Measurements from ENCODE around the gene DCAF4.

Gene DCAF4

DNA sequence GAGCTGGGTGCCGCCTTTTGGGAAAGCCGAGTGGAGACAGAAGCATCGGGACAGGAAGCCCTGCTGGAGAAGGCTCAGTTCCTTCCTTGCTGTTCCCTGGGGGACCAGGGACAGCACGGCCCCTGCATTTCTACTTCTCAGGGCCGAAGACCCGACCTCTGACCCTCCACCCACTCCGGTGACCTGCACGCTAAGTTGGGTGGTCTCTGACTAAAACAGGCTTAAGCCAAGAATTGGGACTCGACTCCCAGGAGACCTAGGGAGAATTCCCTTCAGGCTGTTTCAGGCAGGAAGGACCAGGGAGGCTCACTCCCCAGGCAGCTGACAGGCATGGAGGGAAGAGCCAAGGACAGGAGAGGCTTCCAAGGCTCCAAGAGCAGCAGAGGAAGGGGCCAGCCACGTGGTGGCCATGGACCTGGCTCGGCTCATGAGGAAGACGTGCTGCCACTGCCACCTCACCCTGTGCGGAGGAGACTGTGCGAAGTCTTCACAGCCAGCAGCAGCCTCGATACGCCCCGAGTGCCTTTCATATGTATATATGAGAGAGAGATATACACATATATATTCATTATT is 43.9 kb downstream of the DCAF4 start:
- TF ChIP-seq, protein P1, sequence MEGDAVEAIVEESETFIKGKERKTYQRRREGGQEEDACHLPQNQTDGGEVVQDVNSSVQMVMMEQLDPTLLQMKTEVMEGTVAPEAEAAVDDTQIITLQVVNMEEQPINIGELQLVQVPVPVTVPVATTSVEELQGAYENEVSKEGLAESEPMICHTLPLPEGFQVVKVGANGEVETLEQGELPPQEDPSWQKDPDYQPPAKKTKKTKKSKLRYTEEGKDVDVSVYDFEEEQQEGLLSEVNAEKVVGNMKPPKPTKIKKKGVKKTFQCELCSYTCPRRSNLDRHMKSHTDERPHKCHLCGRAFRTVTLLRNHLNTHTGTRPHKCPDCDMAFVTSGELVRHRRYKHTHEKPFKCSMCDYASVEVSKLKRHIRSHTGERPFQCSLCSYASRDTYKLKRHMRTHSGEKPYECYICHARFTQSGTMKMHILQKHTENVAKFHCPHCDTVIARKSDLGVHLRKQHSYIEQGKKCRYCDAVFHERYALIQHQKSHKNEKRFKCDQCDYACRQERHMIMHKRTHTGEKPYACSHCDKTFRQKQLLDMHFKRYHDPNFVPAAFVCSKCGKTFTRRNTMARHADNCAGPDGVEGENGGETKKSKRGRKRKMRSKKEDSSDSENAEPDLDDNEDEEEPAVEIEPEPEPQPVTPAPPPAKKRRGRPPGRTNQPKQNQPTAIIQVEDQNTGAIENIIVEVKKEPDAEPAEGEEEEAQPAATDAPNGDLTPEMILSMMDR (conservative IDR thresholded peaks at IDR 0.05) = no peak
- no peak for TF ChIP-seq ZFX (IDR thresholded peaks at IDR 0.05)
- H3K27ac ChIP-seq = no peak overlapping the region

DNA sequence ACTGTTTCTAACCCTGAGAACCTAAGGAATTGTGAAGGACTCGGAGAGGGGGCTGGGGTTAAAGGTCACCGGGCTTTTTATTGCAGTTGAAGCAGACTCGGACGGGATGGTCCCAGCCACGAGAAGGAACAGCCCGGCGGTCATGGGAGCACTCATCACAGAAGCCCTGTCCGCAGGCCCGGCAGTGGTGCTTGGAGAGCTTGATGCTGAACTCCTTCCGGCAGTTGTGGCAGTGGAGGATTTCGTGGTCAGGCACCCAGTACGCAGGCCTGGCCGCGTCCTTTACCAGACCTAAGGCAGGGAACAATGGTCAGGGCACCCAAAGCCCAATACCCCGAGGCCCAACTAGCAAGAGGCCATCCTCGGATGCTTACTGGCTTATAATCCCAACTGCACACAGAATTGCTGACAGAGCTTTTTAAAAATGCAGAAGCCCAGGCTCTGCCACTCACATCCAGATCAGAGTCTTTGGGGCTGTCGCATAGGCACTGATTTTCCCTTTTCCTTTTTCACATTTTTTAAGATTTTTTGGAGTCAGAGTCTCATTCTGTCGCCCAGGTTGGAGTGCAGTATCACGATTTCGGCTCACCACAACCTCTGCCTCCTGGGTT is 44.7 kb downstream of the DCAF4 start:
- TF ChIP-seq, protein P1 (conservative IDR thresholded peaks at IDR 0.05) = no peak
- TF ChIP-seq ZFX (IDR thresholded peaks at IDR 0.05) = no peak
- no peak overlapping the region for H3K27ac ChIP-seq

DNA sequence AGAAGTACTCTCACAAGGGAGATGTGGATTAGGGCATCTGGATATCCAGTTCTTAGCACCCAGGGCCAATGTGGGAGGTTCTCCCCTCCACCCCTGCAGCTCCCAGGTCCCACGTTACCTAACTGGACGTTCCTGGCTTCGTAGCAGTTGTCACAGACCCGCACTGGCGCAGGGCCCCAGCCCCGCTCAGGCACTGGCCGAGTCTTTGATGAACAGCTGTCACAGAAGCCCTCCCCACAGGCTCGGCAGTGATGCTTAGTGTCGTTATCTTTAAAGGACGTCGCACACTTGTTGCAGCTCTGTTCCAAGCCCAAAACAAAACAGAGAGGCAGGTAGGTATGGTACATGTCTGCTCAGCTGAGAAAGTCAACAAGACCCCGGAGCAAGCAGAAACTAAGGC is 48.4 kb downstream of the DCAF4 start:
- TF ChIP-seq, protein P1 (conservative IDR thresholded peaks at IDR 0.05) = no peak
- TF ChIP-seq ZFX (IDR thresholded peaks at IDR 0.05) = no peak
- no peak overlapping the region for H3K27ac ChIP-seq

DNA sequence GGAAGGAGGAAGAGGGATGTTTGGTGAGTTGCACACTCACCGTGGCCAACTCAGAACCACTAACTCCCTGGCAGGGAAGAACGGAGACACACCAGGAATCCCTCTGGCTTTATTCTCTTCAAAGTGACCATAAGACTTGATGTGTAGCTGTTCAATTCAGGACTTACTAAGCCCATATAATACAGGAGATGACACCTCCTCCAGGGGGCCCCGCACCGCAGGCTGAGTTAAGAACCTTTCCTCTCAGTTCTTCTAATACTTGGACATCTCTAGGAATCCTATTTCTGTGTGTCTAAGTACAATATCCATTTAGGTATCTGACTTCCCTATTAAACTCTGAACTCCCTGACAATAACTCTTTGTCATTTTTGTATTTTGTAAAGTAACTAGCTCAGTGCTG is 49.5 kb downstream of the DCAF4 start:
- no peak overlapping the region for H3K27ac ChIP-seq
- no peak for TF ChIP-seq ZFX (IDR thresholded peaks at IDR 0.05)
- TF ChIP-seq, protein P1 (conservative IDR thresholded peaks at IDR 0.05) = no peak

DNA sequence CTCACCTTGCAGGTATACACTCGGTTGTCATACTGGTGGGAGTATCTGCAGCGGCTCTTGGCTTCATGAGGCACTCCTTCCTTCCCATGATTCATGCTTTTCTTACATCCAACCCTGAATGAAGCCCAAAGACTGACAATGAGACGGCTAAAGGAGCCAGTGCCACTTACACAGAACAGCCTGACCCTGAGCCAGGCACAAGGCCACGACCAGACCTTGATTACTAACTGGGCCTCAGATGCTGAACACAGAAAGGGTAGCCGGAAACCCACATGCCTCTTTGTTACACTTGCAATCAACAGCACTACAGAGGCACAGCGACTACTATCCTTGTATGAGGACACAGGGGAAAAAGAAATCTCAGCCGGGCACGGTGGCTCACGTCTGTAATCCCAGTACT is 52.6 kb downstream of the DCAF4 start:
- H3K27ac ChIP-seq = no peak overlapping the region
- TF ChIP-seq ZFX (IDR thresholded peaks at IDR 0.05) = no peak
- TF ChIP-seq, protein P1 (conservative IDR thresholded peaks at IDR 0.05) = no peak

DNA sequence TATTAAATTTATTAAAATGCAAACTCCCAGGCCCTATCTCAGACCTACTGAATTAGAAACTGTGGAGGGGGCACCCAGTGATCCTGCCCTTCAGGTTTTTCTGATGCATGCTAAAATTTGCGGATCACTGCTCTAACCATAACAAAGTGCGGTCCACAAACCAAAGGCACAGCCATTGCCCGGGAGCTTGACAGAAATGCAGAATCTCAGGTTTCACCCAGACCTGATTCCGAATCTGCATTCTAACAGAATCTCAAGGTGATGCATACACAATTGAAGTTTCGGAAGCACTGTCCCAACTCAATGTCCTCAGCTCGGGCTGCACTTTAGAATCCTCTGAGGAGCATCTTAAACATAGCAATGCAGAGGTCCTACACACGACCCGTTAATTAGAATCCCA is 54.6 kb downstream of the DCAF4 start:
- TF ChIP-seq, protein P1 (conservative IDR thresholded peaks at IDR 0.05) = no peak
- TF ChIP-seq ZFX (IDR thresholded peaks at IDR 0.05) = no peak
- no peak overlapping the region for H3K27ac ChIP-seq

DNA sequence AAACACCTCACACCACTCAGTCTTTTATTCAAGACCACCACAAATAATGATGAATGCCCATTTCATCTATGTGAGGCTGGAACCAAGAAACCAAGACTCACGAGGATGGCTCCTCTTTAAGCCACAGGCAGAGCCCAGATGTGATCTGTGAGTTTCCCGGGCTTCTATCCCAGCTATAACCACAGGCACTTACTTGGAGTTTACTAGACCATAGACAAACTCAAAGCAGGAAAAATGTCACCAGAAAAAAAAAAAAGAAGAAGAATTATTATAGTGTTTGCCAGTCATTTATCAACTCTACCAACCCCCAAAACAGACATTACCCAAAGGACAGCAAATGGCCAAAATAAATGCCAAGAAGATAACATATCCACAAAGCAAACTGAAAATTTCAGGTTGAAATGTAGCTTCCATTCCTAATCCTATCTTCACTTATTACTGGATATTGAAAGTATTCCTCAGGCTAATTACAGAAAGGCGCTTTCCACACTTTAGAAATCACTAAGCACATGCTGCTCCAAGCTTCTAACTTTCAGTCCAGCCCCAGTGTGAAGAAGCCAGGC is 56.0 kb downstream of the DCAF4 start:
- no peak overlapping the region for H3K27ac ChIP-seq
- TF ChIP-seq ZFX (IDR thresholded peaks at IDR 0.05) = no peak
- TF ChIP-seq, protein P1 (conservative IDR thresholded peaks at IDR 0.05) = no peak
